Suprapubic skin (tissue), 3 donors: Measurements from ENCODE around the gene NCSTN.

Source experiments
- CTCF ChIP-seq, 2 donors: fragments of 200-600 bp in 1 of 2; fragments of 450-650 bp in 1 of 2; sonication (generic) in 1 of 2; IDR thresholded peaks; one replicate each; pipeline ENCODE4 v1.5.1; 2016 to 2019; ENCODE audit warnings: antibody characterized with exemption in 2 of 2, mild to moderate bottlenecking in 1 of 2, moderate library complexity in 1 of 2
- POLR2AphosphoS5 ChIP-seq, 3 donors: sonication (generic); formaldehyde crosslinking; IDR thresholded peaks; one replicate each; pipeline ENCODE4 v1.6.1; 2017; ENCODE audit warnings: antibody characterized with exemption in 3 of 3

- TF ChIP-seq POLR2AphosphoS5 (IDR thresholded peaks at IDR 0.05): no peak
- no peak for TF ChIP-seq CTCF (IDR thresholded peaks at IDR 0.05)
Observed at GRCh38 chr1:160369087-160369486, 25.9 kb downstream of the NCSTN start.
